B cell (primary cell): Measurements from ENCODE around the gene EHD1. TPM values are rescaled to one million over a fixed set of nuclear protein-coding genes. Genes with fewer than 3 reads are reported as not detected.

Experiments used
- ATAC-seq: fragments of 200-7000 bp; cut with Tn5 transposase; one replicate; pipeline ENCODE4 v1.10.0; 2021; ENCODE audit warnings: low read depth, mild to moderate bottlenecking, moderate number of reproducible peaks, moderate library complexity
- CTCF ChIA-PET: fragments of 350-600 bp; sonication (Branson Sonifier 250); formaldehyde crosslinking; loops from one replicate; lab custom pipeline; 2021; ENCODE audit warnings: antibody characterized with exemption, inconsistent platforms; lab: Charles Lee
- POLR2A ChIA-PET: fragments of 350-600 bp; sonication (Branson Sonifier 250); formaldehyde crosslinking; loops from one replicate; lab custom pipeline; 2021; ENCODE audit warnings: antibody characterized with exemption; lab: Charles Lee
- DNase-seq: peaks from one replicate; pipeline ENCODE4 v3.0.0; 2013
- H2AFZ ChIP-seq: 2 replicates; pipeline ENCODE4 v1.6.1; 2012; ENCODE audit warnings: mild to moderate bottlenecking, low read depth, low read length; ENCODE audit not compliant: insufficient read depth, poor library complexity, severe bottlenecking
- H3K27ac ChIP-seq, 2 donors: 1 replicate in 1 of 2; 2 replicates in 1 of 2; pipeline ENCODE4 v1.5.1; 2012 to 2013; ENCODE audit warnings: low read length in 2 of 2, mild to moderate bottlenecking in 2 of 2, moderate library complexity in 1 of 2
- H3K27me3 ChIP-seq, 4 experiments: fragments of 200-600 bp in 1 of 4; sonication (generic) in 1 of 4; replicated peaks in 1 of 4; 1 replicate in 2 of 4; 2 replicates in 2 of 4; pipeline versions ENCODE4 v1.6.1 to v1.7.0; 2013 to 2016; ENCODE audit warnings: low read length in 3 of 4, mild to moderate bottlenecking in 2 of 4, mixed read lengths in 1 of 4, moderate library complexity in 1 of 4; ENCODE audit not compliant: insufficient read depth in 4 of 4, control insufficient read depth in 3 of 4; ENCODE audit errors: control extremely low read depth in 1 of 4
- H3K36me3 ChIP-seq, 2 experiments: replicated peaks in 1 of 2; 1 replicate in 1 of 2; 2 replicates in 1 of 2; pipeline versions ENCODE4 v1.6.1 to v1.7.1; 2013; ENCODE audit warnings: low read length in 1 of 2; ENCODE audit not compliant: insufficient read depth in 2 of 2, control insufficient read depth in 1 of 2; ENCODE audit errors: control extremely low read depth in 1 of 2, extremely low read depth in 1 of 2
- H3K4me1 ChIP-seq, 2 donors: fragments of 200-600 bp in 1 of 2; sonication (generic) in 1 of 2; 1 replicate in 1 of 2; 2 replicates in 1 of 2; pipeline versions ENCODE4 v1.5.1 to v1.6.1; 2013 to 2017; ENCODE audit warnings: low read length in 2 of 2; ENCODE audit not compliant: control insufficient read depth in 2 of 2, insufficient read depth in 2 of 2
- H3K4me2 ChIP-seq: replicated peaks from 2 replicates; pipeline ENCODE3; 2012; ENCODE audit warnings: mild to moderate bottlenecking, low read depth, low read length; ENCODE audit not compliant: poor library complexity, severe bottlenecking
- H3K4me3 ChIP-seq, 5 experiments: fragments of 200-600 bp in 1 of 5; sonication (generic) in 1 of 5; 1 replicate in 3 of 5; 2 replicates in 2 of 5; pipeline versions ENCODE4 v1.5.1 to v1.7.0; 2011 to 2016; ENCODE audit warnings: low read length in 4 of 5, mild to moderate bottlenecking in 4 of 5, low read depth in 2 of 5, control low read depth in 1 of 5, moderate library complexity in 1 of 5; ENCODE audit not compliant: insufficient read depth in 1 of 5; ENCODE audit errors: control extremely low read depth in 1 of 5, extremely low read depth in 1 of 5
- H3K79me2 ChIP-seq: fragments of 200-600 bp; sonication (generic); one replicate; pipeline ENCODE4 v1.6.0; 2016; ENCODE audit warnings: low read length; ENCODE audit not compliant: control insufficient read depth, insufficient read depth
- H3K9ac ChIP-seq: fragments of 200-600 bp; sonication (generic); 2 replicates; pipeline ENCODE4 v1.6.1; 2017; ENCODE audit warnings: mild to moderate bottlenecking, low read length, moderate library complexity
- H3K9me3 ChIP-seq, 3 donors: one replicate each; pipeline versions ENCODE4 v1.6.1 to v1.7.1; 2013; ENCODE audit warnings: low read length in 2 of 3; ENCODE audit not compliant: control insufficient read depth in 2 of 3, insufficient read depth in 1 of 3; ENCODE audit errors: control extremely low read depth in 1 of 3
- H4K20me1 ChIP-seq: 2 replicates; pipeline ENCODE4 v1.6.0; 2012; ENCODE audit warnings: mild to moderate bottlenecking, low read length; ENCODE audit not compliant: insufficient read depth, control insufficient read depth, poor library complexity, severe bottlenecking
- H3K27ac Mint-ChIP-seq: one replicate; pipeline ENCODE4 v1.8.0; 2021; ENCODE audit warnings: mixed read lengths
- H3K27me3 Mint-ChIP-seq: one replicate; pipeline ENCODE4 v1.8.0; 2021; ENCODE audit warnings: mixed read lengths
- H3K4me1 Mint-ChIP-seq: one replicate; pipeline ENCODE4 v1.8.0; 2021; ENCODE audit warnings: mixed read lengths
- H3K4me3 Mint-ChIP-seq: one replicate; pipeline ENCODE4 v1.8.0; 2021; ENCODE audit warnings: mixed read lengths
- H3K9me3 Mint-ChIP-seq: one replicate; pipeline ENCODE4 v1.8.0; 2022; ENCODE audit warnings: mixed read lengths; ENCODE audit not compliant: insufficient read depth
- CTCF ChIP-seq: fragments of 200-600 bp; IDR thresholded peaks from one replicate; pipeline ENCODE4 v1.8.0; 2022; ENCODE audit warnings: antibody characterized with exemption, mild to moderate bottlenecking
- EZH2 ChIP-seq: IDR thresholded peaks from 2 replicates; pipeline ENCODE4 v1.6.1; 2012; ENCODE audit warnings: borderline replicate concordance, low read depth, mild to moderate bottlenecking, moderate library complexity, low read length; ENCODE audit not compliant: insufficient read depth, poor library complexity, severe bottlenecking
- WGBS: methylation state at CpG from one replicate; pipeline ENCODE4 v1.1.5; 2013; ENCODE audit warnings: missing lambda C conversion rate; ENCODE audit not compliant: insufficient coverage; 5-methylcytosine and 5-hydroxymethylcytosine counted together
- intact Hi-C: fragments of 100-400 bp; cut with micrococcal nuclease; formaldehyde crosslinking; loops from one replicate; pipeline ENCODE4 v1.10.0; 2022
- polyA plus RNA-seq: library from polyadenylated mRNA; depleted of rRNA; stranded (reverse); fragments of >200 nt; gene quantifications from 2 replicates; pipeline ENCODE4 v1.2.3, GENCODE V29; 2012
- total RNA-seq, 2 donors: library from RNA; stranded (reverse); fragments of 120-200 nt in 1 of 2; gene quantifications; 1 replicate in 1 of 2; 2 replicates in 1 of 2; pipeline versions ENCODE4 v1.2.3 to v1.2.4, GENCODE V29; 2013 to 2022

The EHD1 gene
- total and polyA plus RNA-seq, 2 donors (not counting 1 experiment from before 2014, with no cell fraction given) = 208 to 280 TPM

GRCh38 chr11:64923151-64923661 lies 44.8 kb upstream of the EHD1 start:
- no peaks in the 10 kb centered on the region for H3K9me3 Mint-ChIP-seq
- intact Hi-C loops = no loop called here
- H3K27ac Mint-ChIP-seq = no peak overlapping the region
- no peak for DNase-seq
- H4K20me1 ChIP-seq = peaks cover 13% of the 10 kb centered on the region
- H3K27me3 ChIP-seq = no peaks in the 10 kb centered on the region
- peaks cover 9% of the 10 kb centered on the region for H3K79me2 ChIP-seq
- POLR2A ChIA-PET = no interaction called here
- H3K9me3 ChIP-seq = no peaks in the 10 kb centered on the region
- H2AFZ ChIP-seq = peak overlapping the region; percentile 95
- peak overlapping the region; percentile 97 for H3K4me3 Mint-ChIP-seq
- H3K27me3 Mint-ChIP-seq = no peaks in the 10 kb centered on the region
- no peak overlapping the region for H3K27ac ChIP-seq
- H3K4me2 ChIP-seq = peak overlapping the region; percentile 95
- no peak for ATAC-seq
- WGBS = 97% methylated on average over 9 of the region's 11 CpGs
- no peak for TF ChIP-seq CTCF
- TF ChIP-seq EZH2 = no peak
- peaks cover 22% of the 10 kb centered on the region for H3K4me1 Mint-ChIP-seq
- H3K4me1 ChIP-seq = peaks cover 14 to 34% of the 10 kb centered on the region in 2 donors
- peaks cover 0 to 4% of the 10 kb centered on the region in 2 experiments for H3K36me3 ChIP-seq
- no peak overlapping the region for H3K4me3 ChIP-seq
- no peak overlapping the region for H3K9ac ChIP-seq
- CTCF ChIA-PET = interaction anchor here (0.6 to 2.0 kb wide), 3 partner anchors 75 to 138 kb away, joined by 3 to 8 read pairs (median 3); partner anchors contain the start of gene ARL2

GRCh38 chr11:64921384-64921783 lies 43.0 kb upstream of the EHD1 start:
- Mint-ChIP-seq H3K4me3 (no peak overlapping the region), H3K4me1 (peaks cover 37% of the 10 kb centered on the region), H3K27ac (no peak overlapping the region), H3K9me3 (no peaks in the 10 kb centered on the region), H3K27me3 (no peaks in the 10 kb centered on the region)
- H3K9ac ChIP-seq = no peak overlapping the region
- DNase-seq (no peak), ATAC-seq (no peak)
- H2AFZ ChIP-seq = no peak overlapping the region
- POLR2A ChIA-PET = no interaction called here
- no peak overlapping the region for H3K4me3 ChIP-seq
- CTCF ChIA-PET = no interaction called here
- peaks cover 15% of the 10 kb centered on the region for H3K79me2 ChIP-seq
- 90% methylated on average over 2 of the region's 3 CpGs for WGBS
- no peaks in the 10 kb centered on the region for H3K36me3 ChIP-seq
- peaks cover 6% of the 10 kb centered on the region for H4K20me1 ChIP-seq
- TF ChIP-seq EZH2 (no peak), CTCF (no peak)
- H3K4me2 ChIP-seq = no peak overlapping the region
- H3K27ac ChIP-seq = no peak overlapping the region
- intact Hi-C loops = no loop called here
- H3K9me3 ChIP-seq = no peaks in the 10 kb centered on the region
- H3K4me1 ChIP-seq = peaks cover 23 to 47% of the 10 kb centered on the region in 2 donors
- no peaks in the 10 kb centered on the region for H3K27me3 ChIP-seq
